ENCODE data around the gene CCT8. TPM values are rescaled to one million over a fixed set of nuclear protein-coding genes. Genes with fewer than 3 reads are reported as not detected.

Gene CCT8, protein sequence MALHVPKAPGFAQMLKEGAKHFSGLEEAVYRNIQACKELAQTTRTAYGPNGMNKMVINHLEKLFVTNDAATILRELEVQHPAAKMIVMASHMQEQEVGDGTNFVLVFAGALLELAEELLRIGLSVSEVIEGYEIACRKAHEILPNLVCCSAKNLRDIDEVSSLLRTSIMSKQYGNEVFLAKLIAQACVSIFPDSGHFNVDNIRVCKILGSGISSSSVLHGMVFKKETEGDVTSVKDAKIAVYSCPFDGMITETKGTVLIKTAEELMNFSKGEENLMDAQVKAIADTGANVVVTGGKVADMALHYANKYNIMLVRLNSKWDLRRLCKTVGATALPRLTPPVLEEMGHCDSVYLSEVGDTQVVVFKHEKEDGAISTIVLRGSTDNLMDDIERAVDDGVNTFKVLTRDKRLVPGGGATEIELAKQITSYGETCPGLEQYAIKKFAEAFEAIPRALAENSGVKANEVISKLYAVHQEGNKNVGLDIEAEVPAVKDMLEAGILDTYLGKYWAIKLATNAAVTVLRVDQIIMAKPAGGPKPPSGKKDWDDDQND
- 100 to 1,000 TPM in 1 of 4 donors, 10 to 100 TPM in 3; 73.7 to 114 (median 85.1) TPM for total RNA-seq

DNA sequence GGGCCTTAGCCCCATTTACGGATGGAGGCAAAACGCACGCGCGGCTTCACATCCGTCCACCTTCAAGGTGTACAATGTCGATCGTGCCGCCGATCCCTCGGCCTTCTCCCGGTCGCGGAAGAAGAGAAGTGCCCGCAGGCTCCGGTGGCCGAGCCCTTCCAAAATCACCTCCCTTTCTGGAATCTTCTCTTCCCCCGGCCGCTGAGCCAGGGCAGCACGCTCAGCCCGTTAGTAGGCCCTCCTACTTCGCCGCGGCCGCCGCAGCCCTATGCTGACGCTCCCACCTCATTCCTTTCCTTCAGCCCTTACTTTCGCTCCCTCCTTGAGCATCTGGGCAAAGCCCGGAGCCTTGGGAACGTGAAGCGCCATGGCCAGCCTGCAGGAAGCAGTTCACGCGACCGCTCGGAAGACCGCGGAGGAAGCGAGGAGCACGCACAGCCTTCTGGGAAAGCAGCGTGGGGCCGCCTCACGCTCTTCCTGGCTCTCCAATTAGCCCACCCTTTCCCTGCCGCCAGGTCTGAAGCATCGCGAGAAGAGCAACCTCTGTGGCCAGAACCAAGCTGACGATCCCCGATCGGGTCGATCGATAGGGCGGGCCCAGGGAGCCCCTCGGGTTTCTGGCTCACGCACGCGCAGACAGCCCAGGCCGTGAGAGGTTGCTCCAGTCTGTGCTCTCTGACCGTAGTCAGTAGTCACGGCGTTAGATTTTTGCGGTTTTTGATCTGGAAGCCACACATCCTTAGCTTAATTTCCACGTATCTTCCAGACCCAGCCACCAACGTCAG is at the start of gene CCT8:
Gene CCT8 (minus strand): TSS at position 427 of the 785 bp plus-strand sequence. CDS start 58 bp downstream, at position 369.
- peak in 1 of 2 donors; percentile 31 for TF ChIP-seq POLR2A (IDR thresholded peaks at IDR 0.05)
- TF ChIP-seq, protein P1, sequence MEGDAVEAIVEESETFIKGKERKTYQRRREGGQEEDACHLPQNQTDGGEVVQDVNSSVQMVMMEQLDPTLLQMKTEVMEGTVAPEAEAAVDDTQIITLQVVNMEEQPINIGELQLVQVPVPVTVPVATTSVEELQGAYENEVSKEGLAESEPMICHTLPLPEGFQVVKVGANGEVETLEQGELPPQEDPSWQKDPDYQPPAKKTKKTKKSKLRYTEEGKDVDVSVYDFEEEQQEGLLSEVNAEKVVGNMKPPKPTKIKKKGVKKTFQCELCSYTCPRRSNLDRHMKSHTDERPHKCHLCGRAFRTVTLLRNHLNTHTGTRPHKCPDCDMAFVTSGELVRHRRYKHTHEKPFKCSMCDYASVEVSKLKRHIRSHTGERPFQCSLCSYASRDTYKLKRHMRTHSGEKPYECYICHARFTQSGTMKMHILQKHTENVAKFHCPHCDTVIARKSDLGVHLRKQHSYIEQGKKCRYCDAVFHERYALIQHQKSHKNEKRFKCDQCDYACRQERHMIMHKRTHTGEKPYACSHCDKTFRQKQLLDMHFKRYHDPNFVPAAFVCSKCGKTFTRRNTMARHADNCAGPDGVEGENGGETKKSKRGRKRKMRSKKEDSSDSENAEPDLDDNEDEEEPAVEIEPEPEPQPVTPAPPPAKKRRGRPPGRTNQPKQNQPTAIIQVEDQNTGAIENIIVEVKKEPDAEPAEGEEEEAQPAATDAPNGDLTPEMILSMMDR (IDR thresholded peaks at IDR 0.05), result no peak
- DNase-seq (ENCODE audit: low spot score in 2 of 2), result peak; percentile 99
- peak within 1 kb of the TSS; percentile 96 for H3K4me3 ChIP-seq (ENCODE audit: low read depth, poor library complexity, severe bottlenecking)
- WGBS, 2 donors, result 0% methylated on average over 52 to 62 of the region's 62 CpGs
- intact Hi-C loops (cut with DNase I; ENCODE audit: low total_unique reads), result no loop called here

DNA sequence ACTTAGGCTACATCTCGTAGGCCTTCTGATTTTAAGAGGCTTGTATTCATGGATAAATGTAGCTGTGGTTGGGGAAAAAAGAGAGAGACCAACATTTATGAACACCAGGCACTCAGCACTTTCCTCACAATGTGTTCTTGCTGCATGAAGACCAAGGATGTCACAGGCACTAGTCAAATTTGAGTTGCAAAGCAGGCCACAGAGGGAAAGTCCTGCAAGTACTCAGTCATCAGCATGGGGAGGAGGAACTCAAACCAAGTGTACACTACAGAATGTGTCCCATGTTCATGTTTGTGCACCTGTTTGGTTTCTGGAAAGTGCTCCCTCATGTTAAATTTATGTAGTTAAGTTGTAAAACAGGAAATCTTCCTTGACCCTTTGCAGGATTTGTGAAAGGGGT is 48.3 kb upstream of the CCT8 start:
- no peak for DNase-seq (ENCODE audit: low spot score in 2 of 2)
- 90 to 100% methylated on average over 1 of the region's 1 CpG for WGBS, 2 donors
- intact Hi-C loops (cut with DNase I; ENCODE audit: low total_unique reads), result no loop called here
- H3K4me3 ChIP-seq (ENCODE audit: low read depth, poor library complexity, severe bottlenecking), result no peak overlapping the region
- no peak for TF ChIP-seq POLR2A (IDR thresholded peaks at IDR 0.05)
- TF ChIP-seq, protein P1 (IDR thresholded peaks at IDR 0.05), result no peak

DNA sequence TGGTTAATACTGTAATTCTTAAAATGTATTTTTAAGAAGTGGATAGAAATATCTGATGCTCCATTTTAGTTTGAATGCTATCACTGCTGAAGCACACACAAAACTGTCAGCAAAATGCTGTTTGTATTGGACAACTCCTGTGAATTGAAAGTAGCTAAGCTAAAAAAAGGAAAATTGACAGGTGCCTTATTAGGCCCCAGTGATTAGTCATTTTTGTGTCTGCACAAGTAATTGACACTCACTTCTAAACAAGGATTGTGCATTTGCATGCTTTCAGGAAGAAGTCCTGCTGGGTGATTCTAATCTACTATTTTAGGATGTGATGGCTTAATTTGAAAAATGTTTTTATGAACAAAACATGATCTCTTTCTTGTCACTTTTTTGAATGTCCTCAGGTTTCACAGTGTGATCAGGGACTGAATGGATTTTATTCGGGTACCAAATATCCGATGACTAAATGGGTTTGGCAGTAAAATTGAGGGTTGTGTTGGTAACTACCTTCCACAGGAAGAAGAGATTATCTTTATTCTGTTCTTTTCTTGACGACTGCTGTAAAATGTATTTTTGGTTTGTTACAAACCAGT is 44.0 kb upstream of the CCT8 start:
- intact Hi-C loops (cut with DNase I; ENCODE audit: low total_unique reads), result no loop called here
- 66 to 79% methylated on average over 3 of the region's 3 CpGs for WGBS, 2 donors
- no peak for TF ChIP-seq POLR2A (IDR thresholded peaks at IDR 0.05)
- TF ChIP-seq, protein P1 (IDR thresholded peaks at IDR 0.05), result no peak
- H3K4me3 ChIP-seq (ENCODE audit: low read depth, poor library complexity, severe bottlenecking), result no peak overlapping the region
- no peak for DNase-seq (ENCODE audit: low spot score in 2 of 2)

DNA sequence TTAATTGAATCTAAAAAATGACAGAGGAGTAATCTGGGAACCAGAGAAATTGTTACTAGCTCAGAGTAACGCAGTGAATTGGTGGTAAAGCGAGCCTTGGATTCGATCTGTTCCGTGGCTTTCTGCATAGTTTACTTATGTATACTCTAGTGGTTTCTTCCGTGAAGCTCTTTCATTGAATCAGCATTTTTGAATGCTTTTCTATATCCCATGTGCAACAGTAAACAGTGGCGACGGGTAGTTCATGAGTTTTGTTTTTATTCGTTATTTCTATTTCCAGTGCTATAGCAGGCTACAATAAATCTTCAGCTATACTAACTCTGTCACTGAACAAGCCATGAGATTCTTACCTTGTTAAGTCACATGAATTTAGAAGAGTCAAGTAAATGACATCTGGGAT is 42.5 kb upstream of the CCT8 start:
- intact Hi-C loops (cut with DNase I; ENCODE audit: low total_unique reads), result no loop called here
- DNase-seq (ENCODE audit: low spot score in 2 of 2), result no peak
- WGBS, 2 donors, result 90 to 91% methylated on average over 8 of the region's 8 CpGs
- TF ChIP-seq, protein P1 (IDR thresholded peaks at IDR 0.05), result no peak
- TF ChIP-seq POLR2A (IDR thresholded peaks at IDR 0.05), result no peak
- no peak overlapping the region for H3K4me3 ChIP-seq (ENCODE audit: low read depth, poor library complexity, severe bottlenecking)

DNA sequence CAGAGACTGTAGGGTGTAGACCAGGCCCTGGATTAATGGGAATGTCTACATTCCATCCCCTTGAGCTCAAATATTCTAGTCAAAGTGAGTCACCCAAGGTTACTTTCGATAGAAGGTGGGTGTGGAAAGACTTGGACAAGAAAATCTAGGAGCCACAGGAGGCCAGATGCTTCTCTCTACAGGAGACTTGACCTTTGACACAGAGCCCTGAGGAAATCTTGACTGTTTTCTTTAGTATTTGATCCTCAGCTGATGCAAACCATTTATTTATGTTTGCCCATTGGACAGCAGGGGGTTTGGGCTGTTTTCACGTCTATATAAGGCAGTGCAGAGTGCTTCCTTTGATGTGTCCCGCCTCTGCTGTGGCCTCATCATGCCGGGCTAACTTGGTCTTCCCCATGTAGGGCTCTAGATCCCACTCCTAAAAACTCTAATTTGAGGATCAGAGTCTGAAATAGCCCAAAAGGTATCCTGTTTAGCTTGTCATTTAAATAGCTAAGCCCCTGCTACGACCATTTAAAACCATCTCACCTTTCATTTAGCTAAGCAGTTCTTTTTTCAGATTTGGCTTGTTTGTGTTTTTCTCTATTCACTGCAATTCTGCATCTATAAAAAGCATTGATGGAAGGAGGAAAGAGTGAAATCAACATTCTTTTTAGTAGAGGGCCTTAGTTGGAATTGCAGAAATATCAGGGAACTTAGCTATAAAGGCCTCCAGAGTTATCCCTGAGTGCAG is 41.5 kb upstream of the CCT8 start:
- TF ChIP-seq POLR2A (IDR thresholded peaks at IDR 0.05), result no peak
- TF ChIP-seq, protein P1 (IDR thresholded peaks at IDR 0.05), result no peak
- no peak overlapping the region for H3K4me3 ChIP-seq (ENCODE audit: low read depth, poor library complexity, severe bottlenecking)
- no peak for DNase-seq (ENCODE audit: low spot score in 2 of 2)
- WGBS, 2 donors, result 70 to 80% methylated on average over 5 of the region's 5 CpGs
- intact Hi-C loops (cut with DNase I; ENCODE audit: low total_unique reads), result no loop called here
